Ishikawa (cell line): ENCODE data around the gene TOMM20.

Experiments
- CEBPB ChIP-seq: IDR thresholded peaks from 2 replicates; pipeline ENCODE4 v1.6.1; 2012
- CREB1 ChIP-seq: IDR thresholded peaks from 2 replicates; pipeline ENCODE4 v1.6.1; 2012; ENCODE audit warnings: low read depth
- EGR1 ChIP-seq: IDR thresholded peaks from 2 replicates; pipeline ENCODE4 v1.6.1; 2012
- EP300 ChIP-seq: IDR thresholded peaks from 2 replicates; pipeline ENCODE4 v1.6.1; 2012; ENCODE audit warnings: borderline replicate concordance
- FOXM1 ChIP-seq: IDR thresholded peaks from 2 replicates; pipeline ENCODE4 v1.6.1; 2012; ENCODE audit warnings: low read depth, borderline replicate concordance
- NFIC ChIP-seq: IDR thresholded peaks from 2 replicates; pipeline ENCODE4 v1.6.1; 2012
- RAD21 ChIP-seq: IDR thresholded peaks from 2 replicates; pipeline ENCODE4 v1.6.1; 2012; ENCODE audit warnings: low read depth
- TAF1 ChIP-seq: IDR thresholded peaks from 2 replicates; pipeline ENCODE4 v1.6.1; 2012; ENCODE audit warnings: low read depth, mild to moderate bottlenecking
- TCF12 ChIP-seq: IDR thresholded peaks from 2 replicates; pipeline ENCODE4 v1.6.1; 2012; ENCODE audit warnings: low read depth
- TEAD4 ChIP-seq: IDR thresholded peaks from 2 replicates; pipeline ENCODE4 v1.6.1; 2012
- USF1 ChIP-seq: IDR thresholded peaks from 2 replicates; pipeline ENCODE4 v1.6.1; 2012
- YY1 ChIP-seq: IDR thresholded peaks from 2 replicates; pipeline ENCODE4 v1.6.1; 2012; ENCODE audit warnings: low read depth
- ZBTB7A ChIP-seq: IDR thresholded peaks from 2 replicates; pipeline ENCODE4 v1.6.1; 2012; ENCODE audit warnings: low read depth
- TF ChIP-seq, protein P1 (sequence below): IDR thresholded peaks from 2 replicates; pipeline ENCODE4 v1.6.1; 2012
- TF ChIP-seq, protein P2 (sequence below): IDR thresholded peaks from 2 replicates; pipeline ENCODE4 v1.6.1; 2012; ENCODE audit warnings: low read depth, mild to moderate bottlenecking

The TOMM20 gene

GRCh38 chr1:235069577-235070563 lies 58.8 kb downstream of the TOMM20 start:
- TF ChIP-seq NFIC (peak; percentile 92), FOXM1 (peak; percentile 41; the same call in 1 of the 2 replicates), TEAD4 (peak; percentile 73), EP300 (peak; percentile 80), USF1 (peak; percentile 31; the same call in 1 of the 2 replicates), CEBPB (peak; percentile 79), RAD21 (peak; percentile 18; the same call in 1 of the 2 replicates), TAF1 (no peak), YY1 (0 out of 2 replicates have a peak, but pooled peaks have one; percentile 33), TCF12 (peak; percentile 95), ZBTB7A (no peak), CREB1 (no peak), EGR1 (no peak)
- TF ChIP-seq, protein P1, sequence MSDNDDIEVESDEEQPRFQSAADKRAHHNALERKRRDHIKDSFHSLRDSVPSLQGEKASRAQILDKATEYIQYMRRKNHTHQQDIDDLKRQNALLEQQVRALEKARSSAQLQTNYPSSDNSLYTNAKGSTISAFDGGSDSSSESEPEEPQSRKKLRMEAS, result peak; percentile 93
- TF ChIP-seq, protein P2, sequence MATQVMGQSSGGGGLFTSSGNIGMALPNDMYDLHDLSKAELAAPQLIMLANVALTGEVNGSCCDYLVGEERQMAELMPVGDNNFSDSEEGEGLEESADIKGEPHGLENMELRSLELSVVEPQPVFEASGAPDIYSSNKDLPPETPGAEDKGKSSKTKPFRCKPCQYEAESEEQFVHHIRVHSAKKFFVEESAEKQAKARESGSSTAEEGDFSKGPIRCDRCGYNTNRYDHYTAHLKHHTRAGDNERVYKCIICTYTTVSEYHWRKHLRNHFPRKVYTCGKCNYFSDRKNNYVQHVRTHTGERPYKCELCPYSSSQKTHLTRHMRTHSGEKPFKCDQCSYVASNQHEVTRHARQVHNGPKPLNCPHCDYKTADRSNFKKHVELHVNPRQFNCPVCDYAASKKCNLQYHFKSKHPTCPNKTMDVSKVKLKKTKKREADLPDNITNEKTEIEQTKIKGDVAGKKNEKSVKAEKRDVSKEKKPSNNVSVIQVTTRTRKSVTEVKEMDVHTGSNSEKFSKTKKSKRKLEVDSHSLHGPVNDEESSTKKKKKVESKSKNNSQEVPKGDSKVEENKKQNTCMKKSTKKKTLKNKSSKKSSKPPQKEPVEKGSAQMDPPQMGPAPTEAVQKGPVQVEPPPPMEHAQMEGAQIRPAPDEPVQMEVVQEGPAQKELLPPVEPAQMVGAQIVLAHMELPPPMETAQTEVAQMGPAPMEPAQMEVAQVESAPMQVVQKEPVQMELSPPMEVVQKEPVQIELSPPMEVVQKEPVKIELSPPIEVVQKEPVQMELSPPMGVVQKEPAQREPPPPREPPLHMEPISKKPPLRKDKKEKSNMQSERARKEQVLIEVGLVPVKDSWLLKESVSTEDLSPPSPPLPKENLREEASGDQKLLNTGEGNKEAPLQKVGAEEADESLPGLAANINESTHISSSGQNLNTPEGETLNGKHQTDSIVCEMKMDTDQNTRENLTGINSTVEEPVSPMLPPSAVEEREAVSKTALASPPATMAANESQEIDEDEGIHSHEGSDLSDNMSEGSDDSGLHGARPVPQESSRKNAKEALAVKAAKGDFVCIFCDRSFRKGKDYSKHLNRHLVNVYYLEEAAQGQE, result no peak

DNA sequence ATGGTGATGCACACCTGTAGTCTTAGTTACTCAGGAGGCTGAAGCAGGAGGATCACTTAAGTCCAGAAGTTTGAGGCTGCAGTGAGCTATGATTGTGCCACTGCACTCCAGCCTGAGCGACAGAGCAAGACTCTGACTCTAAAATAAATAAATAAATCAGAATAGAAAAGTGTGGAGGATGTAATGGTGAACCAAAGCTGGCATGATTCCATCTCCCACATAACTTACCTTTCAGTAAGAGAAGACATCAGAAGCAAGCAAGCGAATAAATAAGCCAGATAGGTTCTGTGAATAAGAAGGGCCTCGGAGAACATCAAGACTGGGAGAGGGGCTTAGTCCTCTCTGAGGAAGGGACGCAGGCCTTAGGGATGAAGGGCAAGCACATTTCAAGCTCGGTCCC lies 59.5 kb downstream of the TOMM20 start:
- TF ChIP-seq CREB1 (no peak), EGR1 (no peak), FOXM1 (no peak), CEBPB (no peak), EP300 (no peak), NFIC (no peak), TAF1 (no peak), TEAD4 (no peak), RAD21 (no peak), ZBTB7A (no peak), TCF12 (no peak), USF1 (no peak)
- TF ChIP-seq, protein P1, result no peak
- TF ChIP-seq, protein P2, result no peak

- TF ChIP-seq TEAD4, result no peak
- TF ChIP-seq, protein P2, result no peak
- TF ChIP-seq TCF12, result no peak; the same call in 1 of the 2 replicates
- no peak for TF ChIP-seq USF1
- no peak for TF ChIP-seq ZBTB7A
- no peak for TF ChIP-seq EGR1
- TF ChIP-seq CEBPB, result no peak
- no peak for TF ChIP-seq FOXM1
- TF ChIP-seq CREB1, result no peak
- no peak for TF ChIP-seq NFIC
- TF ChIP-seq RAD21, result no peak
- TF ChIP-seq, protein P1, result no peak
- TF ChIP-seq TAF1, result no peak
- TF ChIP-seq YY1, result no peak
- no peak for TF ChIP-seq EP300
Observed at GRCh38 chr1:235068158-235069121, 60.2 kb downstream of the TOMM20 start.
